IMR-90 (cell line): ENCODE data around the gene ZNF485. TPM values are rescaled to one million over a fixed set of nuclear protein-coding genes. Genes with fewer than 3 reads are reported as not detected.

Experiments
- CHD1 ChIP-seq: IDR thresholded peaks from 2 replicates; pipeline ENCODE4 v1.6.1; 2012; ENCODE audit warnings: low read depth, low read length, improper control_type of control experiment
- ELK1 ChIP-seq: fragments of 150-350 bp; IDR thresholded peaks from 2 replicates; pipeline ENCODE4 v1.6.1; 2016; ENCODE audit warnings: low read depth, mild to moderate bottlenecking, low read length, moderate library complexity, borderline replicate concordance
- MAFK ChIP-seq: IDR thresholded peaks from 2 replicates; pipeline ENCODE4 v1.6.1; 2012; ENCODE audit warnings: low read depth, low read length, improper control_type of control experiment
- RAD21 ChIP-seq: IDR thresholded peaks from 2 replicates; pipeline ENCODE4 v1.6.1; 2012; ENCODE audit warnings: low read length, improper control_type of control experiment
- RFX5 ChIP-seq: IDR thresholded peaks from 2 replicates; pipeline ENCODE4 v1.8.0; 2012; ENCODE audit warnings: low read depth, mild to moderate bottlenecking, low read length, moderate library complexity
- USF2 ChIP-seq: fragments of 150-350 bp; IDR thresholded peaks from 2 replicates; pipeline ENCODE4 v1.6.1; 2017; ENCODE audit warnings: mild to moderate bottlenecking, antibody characterized with exemption, low read length, low read depth
- polyA plus RNA-seq, 3 experiments: library from polyadenylated mRNA; depleted of rRNA; stranded (reverse); fragments of >200 nt; gene quantifications; 2 replicates each; pipeline ENCODE4 v1.2.3, GENCODE V29; 2012; ENCODE audit warnings: low replicate concordance in 1 of 3
- total RNA-seq: library from RNA; depleted of rRNA; stranded (reverse); fragments of >200 nt; gene quantifications from 2 replicates; pipeline ENCODE4 v1.2.3, GENCODE V29; 2012

ZNF485 gene
- total and polyA plus RNA-seq, 2 of the 4 experiments (the other 2 are of a cell fraction): 1.0 to 2.2 TPM

- peak; percentile 55 for TF ChIP-seq USF2
- TF ChIP-seq CHD1: no peak
- TF ChIP-seq RFX5: no peak
- no peak for TF ChIP-seq RAD21
- no peak for TF ChIP-seq MAFK
- no peak for TF ChIP-seq ELK1
Observed at GRCh38 chr10:43574001-43574892, 32.0 kb upstream of the ZNF485 start, which contains the start of gene ZNF239 (continued).
